ENCODE results near the gene OPHN1.

Gene OPHN1

DNA sequence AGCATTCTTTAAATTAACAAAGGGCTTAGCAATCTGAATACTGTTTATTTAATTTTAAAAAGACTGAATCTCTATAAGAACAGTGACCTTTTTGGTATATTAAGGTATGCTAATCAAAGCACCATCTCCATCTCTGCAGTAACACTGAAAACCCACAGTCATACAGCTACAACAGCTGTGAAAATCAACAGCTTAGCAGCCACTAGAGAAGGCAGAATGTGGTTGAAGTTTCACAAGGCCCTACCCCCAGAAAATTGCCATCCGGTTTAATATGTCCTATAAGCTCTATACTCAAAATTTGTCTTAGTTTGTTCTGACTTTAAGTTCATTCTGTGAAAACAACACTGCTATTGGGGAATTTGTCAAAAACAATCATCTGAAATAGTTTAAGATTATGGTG lies 128.7 kb downstream of the OPHN1 start:
- H3K27me3 Mint-ChIP-seq (ENCODE audit: low read depth) = no peaks in the 10 kb centered on the region
- TF ChIP-seq, protein P1, sequence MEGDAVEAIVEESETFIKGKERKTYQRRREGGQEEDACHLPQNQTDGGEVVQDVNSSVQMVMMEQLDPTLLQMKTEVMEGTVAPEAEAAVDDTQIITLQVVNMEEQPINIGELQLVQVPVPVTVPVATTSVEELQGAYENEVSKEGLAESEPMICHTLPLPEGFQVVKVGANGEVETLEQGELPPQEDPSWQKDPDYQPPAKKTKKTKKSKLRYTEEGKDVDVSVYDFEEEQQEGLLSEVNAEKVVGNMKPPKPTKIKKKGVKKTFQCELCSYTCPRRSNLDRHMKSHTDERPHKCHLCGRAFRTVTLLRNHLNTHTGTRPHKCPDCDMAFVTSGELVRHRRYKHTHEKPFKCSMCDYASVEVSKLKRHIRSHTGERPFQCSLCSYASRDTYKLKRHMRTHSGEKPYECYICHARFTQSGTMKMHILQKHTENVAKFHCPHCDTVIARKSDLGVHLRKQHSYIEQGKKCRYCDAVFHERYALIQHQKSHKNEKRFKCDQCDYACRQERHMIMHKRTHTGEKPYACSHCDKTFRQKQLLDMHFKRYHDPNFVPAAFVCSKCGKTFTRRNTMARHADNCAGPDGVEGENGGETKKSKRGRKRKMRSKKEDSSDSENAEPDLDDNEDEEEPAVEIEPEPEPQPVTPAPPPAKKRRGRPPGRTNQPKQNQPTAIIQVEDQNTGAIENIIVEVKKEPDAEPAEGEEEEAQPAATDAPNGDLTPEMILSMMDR (IDR thresholded peaks at IDR 0.05; ENCODE audit: unreplicated experiment in 3 of 3) = no peak
- no peak overlapping the region for H3K4me3 Mint-ChIP-seq
- H3K9me3 Mint-ChIP-seq = no peaks in the 10 kb centered on the region
- no peaks in the 10 kb centered on the region for H3K36me3 Mint-ChIP-seq (ENCODE audit: low read depth)
- H3K27ac Mint-ChIP-seq = no peak overlapping the region
- H3K4me1 Mint-ChIP-seq = peaks cover 5% of the 10 kb centered on the region

DNA sequence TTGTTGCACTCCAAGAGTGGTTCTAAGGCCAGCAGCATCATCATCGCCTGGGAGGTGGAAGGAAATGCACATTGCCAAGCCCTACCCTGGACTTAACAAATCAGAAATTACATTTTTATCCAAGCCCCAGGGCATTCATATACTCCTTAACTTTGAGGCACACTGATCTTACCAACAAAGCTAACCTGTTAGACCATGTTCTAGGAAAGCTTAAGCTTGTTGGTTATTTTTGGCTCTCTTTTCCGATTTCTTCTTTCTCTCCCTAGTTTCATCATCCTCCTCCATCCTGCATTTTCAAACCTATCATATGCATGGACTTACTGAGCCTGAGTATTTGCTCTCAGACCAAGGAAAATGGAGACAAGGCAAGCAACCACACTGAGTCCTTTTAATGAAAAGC lies 133.4 kb downstream of the OPHN1 start:
- H3K4me1 Mint-ChIP-seq = no peaks in the 10 kb centered on the region

DNA sequence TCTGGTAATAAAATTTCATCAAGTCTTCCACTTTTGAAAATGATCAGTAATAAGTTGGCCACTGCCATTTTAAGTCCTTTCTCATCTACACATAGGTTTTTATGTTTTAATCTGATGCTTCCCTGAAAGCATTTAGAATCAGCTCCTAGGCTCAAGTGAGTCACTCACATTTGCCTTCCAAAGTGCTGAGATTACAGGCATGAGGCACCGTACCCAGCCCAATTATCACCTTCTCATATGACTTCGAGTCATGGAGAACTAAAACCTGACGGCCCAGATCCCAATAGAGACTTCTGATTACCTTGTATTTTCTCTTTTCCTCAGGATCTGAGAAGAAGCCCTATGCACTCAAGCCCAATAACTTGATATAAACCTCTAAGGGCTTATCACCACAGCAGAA lies 140.8 kb downstream of the OPHN1 start:
- TF ChIP-seq, protein P1 (IDR thresholded peaks at IDR 0.05; ENCODE audit: unreplicated experiment in 3 of 3) = no peak
- Mint-ChIP-seq H3K27ac (no peak overlapping the region), H3K4me3 (no peak overlapping the region), H3K9me3 (peaks cover 2% of the 10 kb centered on the region), H3K27me3 (ENCODE audit: low read depth) (no peaks in the 10 kb centered on the region), H3K36me3 (ENCODE audit: low read depth) (no peaks in the 10 kb centered on the region), H3K4me1 (no peaks in the 10 kb centered on the region)

More for the DNA sequence above, 133.4 kb downstream of the OPHN1 start:
- no peak overlapping the region for H3K4me3 Mint-ChIP-seq
- no peak overlapping the region for H3K27ac Mint-ChIP-seq
- H3K27me3 Mint-ChIP-seq (ENCODE audit: low read depth) = no peaks in the 10 kb centered on the region
- no peaks in the 10 kb centered on the region for H3K36me3 Mint-ChIP-seq (ENCODE audit: low read depth)
- H3K9me3 Mint-ChIP-seq = no peaks in the 10 kb centered on the region
- TF ChIP-seq, protein P1 (IDR thresholded peaks at IDR 0.05; ENCODE audit: unreplicated experiment in 3 of 3) = no peak

DNA sequence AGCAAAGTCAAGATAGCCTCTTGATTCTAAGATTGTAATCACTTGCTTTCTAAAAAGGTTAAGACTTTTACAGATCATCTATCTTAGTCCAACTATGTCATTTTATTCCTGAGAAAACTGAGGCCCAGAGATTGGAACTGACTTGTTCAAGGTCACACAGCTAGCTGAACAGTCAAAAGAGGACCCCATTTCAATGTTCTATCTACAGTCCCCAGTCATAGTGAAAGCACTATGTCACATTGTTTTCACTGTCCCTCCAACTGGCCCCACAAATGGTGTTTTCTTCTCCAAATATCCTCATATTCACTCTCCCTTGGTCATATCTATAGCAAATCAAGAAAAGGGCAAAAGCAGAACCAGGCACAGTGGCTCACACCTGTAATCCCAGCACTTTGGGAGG lies 145.2 kb downstream of the OPHN1 start:
- Mint-ChIP-seq H3K9me3 (peaks cover 8% of the 10 kb centered on the region), H3K27me3 (ENCODE audit: low read depth) (no peaks in the 10 kb centered on the region), H3K36me3 (ENCODE audit: low read depth) (no peaks in the 10 kb centered on the region), H3K27ac (no peak overlapping the region), H3K4me1 (no peaks in the 10 kb centered on the region), H3K4me3 (no peak overlapping the region)
- TF ChIP-seq, protein P1 (IDR thresholded peaks at IDR 0.05; ENCODE audit: unreplicated experiment in 3 of 3) = no peak

DNA sequence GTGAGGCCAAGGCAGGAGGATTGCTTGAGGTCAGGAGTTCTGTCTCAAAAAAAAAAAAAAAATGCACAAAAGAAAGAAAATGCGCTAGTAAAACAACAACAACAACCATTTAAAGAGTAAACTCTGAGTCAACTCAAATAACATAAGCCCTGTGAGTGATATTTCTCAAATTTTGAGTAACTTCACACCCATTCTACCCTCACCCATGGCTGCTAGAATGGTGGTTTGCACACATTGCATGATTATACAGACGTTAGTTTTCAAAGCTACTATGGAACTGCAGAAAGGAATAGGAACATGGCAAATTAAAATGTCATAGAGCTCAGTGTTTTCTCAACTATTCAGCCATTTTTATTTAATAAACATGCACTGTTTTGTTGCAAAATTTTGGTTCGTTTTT lies 145.9 kb downstream of the OPHN1 start:
- Mint-ChIP-seq H3K4me3 (no peak overlapping the region), H3K27ac (no peak overlapping the region), H3K27me3 (ENCODE audit: low read depth) (no peaks in the 10 kb centered on the region), H3K36me3 (ENCODE audit: low read depth) (no peaks in the 10 kb centered on the region), H3K4me1 (no peaks in the 10 kb centered on the region), H3K9me3 (peaks cover 8% of the 10 kb centered on the region)
- TF ChIP-seq, protein P1 (IDR thresholded peaks at IDR 0.05; ENCODE audit: unreplicated experiment in 3 of 3) = no peak

DNA sequence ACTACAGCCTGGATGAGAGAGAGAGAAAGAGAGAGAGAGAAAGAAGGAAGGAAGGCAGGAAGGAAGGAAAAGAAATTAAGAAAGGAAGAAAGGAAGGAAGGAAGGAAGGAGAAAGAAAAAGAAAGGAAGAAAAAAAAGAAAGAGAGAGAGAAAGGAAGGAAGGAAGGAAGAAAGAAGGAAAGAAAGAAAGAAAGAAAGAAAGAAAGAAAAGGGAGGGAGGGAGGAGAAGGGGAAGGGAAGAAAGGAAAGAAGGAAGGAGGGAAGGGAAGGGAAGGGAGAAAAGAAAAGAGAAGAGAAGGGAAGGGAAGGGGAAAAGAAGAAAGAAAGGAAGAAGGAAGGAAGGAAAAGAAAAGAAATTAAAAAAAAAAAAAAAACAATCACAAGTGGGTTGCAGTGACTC lies 146.3 kb downstream of the OPHN1 start:
- H3K4me3 Mint-ChIP-seq = no peak overlapping the region
- H3K27me3 Mint-ChIP-seq (ENCODE audit: low read depth) = no peaks in the 10 kb centered on the region
- H3K9me3 Mint-ChIP-seq = peaks cover 8% of the 10 kb centered on the region
- no peak overlapping the region for H3K27ac Mint-ChIP-seq
- TF ChIP-seq, protein P1 (IDR thresholded peaks at IDR 0.05; ENCODE audit: unreplicated experiment in 3 of 3) = no peak
- no peaks in the 10 kb centered on the region for H3K36me3 Mint-ChIP-seq (ENCODE audit: low read depth)
- H3K4me1 Mint-ChIP-seq = no peaks in the 10 kb centered on the region
